ENCODE results near the gene EDEM2. TPM values are rescaled to one million over a fixed set of nuclear protein-coding genes. Genes with fewer than 3 reads are reported as not detected.

The EDEM2 gene
- polyA plus RNA-seq, 3 donors, result 39.5 to 86.1 (median 75.6) TPM

- peaks cover 51% of the 10 kb centered on the region for H3K4me1 Mint-ChIP-seq
- H3K4me3 Mint-ChIP-seq, result no peak overlapping the region
- peaks cover 0 to 22% of the 10 kb centered on the region in 2 donors for H3K36me3 Mint-ChIP-seq
- H3K36me3 ChIP-seq (replicated peaks in 1 of 2; ENCODE audit: control insufficient read depth in 1 of 2, insufficient read depth in 2 of 2, low read length in 2 of 2), result peaks cover 0 to 7% of the 10 kb centered on the region in 2 donors
- no peak overlapping the region for H3K9ac ChIP-seq (ENCODE audit: insufficient read depth, low read length, poor library complexity, severe bottlenecking)
- H3K27ac Mint-ChIP-seq, result peak overlapping the region in 2 of 7 donors; percentile 1 to 25
- no peak overlapping the region for H3K4me2 ChIP-seq (replicated peaks; ENCODE audit: extremely low read depth, low read length, poor library complexity, severe bottlenecking)
- peaks cover 32 to 47% of the 10 kb centered on the region in 2 donors for H3K4me1 ChIP-seq (ENCODE audit: control insufficient read depth in 1 of 2, insufficient read depth in 2 of 2, low read length in 2 of 2)
- H3K4me3 ChIP-seq (replicated peaks in 1 of 3; ENCODE audit: low read depth in 2 of 3, low read length in 3 of 3), result no peak overlapping the region
- H3K9me3 Mint-ChIP-seq, result no peaks in the 10 kb centered on the region
- intact Hi-C loops (cut with micrococcal nuclease), result no loop called here
- H3K27me3 Mint-ChIP-seq (ENCODE audit: low read depth in 3 of 3), result peaks cover 0 to 3% (median 1%) of the 10 kb centered on the region in 3 donors
- no peak overlapping the region for H2AFZ ChIP-seq (ENCODE audit: insufficient read depth, low read depth, low read length, poor library complexity, severe bottlenecking)
- H3K79me2 ChIP-seq (ENCODE audit: insufficient read depth, low read length), result peaks cover 97% of the 10 kb centered on the region
- no peaks in the 10 kb centered on the region for H3K9me3 ChIP-seq (replicated peaks in 1 of 2; ENCODE audit: control insufficient read depth in 1 of 2, insufficient read depth in 1 of 2, low read length in 2 of 2)
- WGBS (ENCODE audit: insufficient coverage), result 100% methylated on average over 4 of the region's 5 CpGs
- H4K20me1 ChIP-seq (ENCODE audit: insufficient read depth, low read length), result peaks cover 91% of the 10 kb centered on the region
- no peak for DNase-seq
- TF ChIP-seq CTCF (IDR thresholded peaks at IDR 0.05), result no peak
- H3K27me3 ChIP-seq (ENCODE audit: control insufficient read depth in 2 of 2, insufficient read depth in 2 of 2, low read length in 2 of 2), result no peaks in the 10 kb centered on the region
- H3K27ac ChIP-seq (ENCODE audit: low read depth in 1 of 2, low read length in 2 of 2), result peak overlapping the region in 1 of 2 donors; percentile 70
These were observed 59.8 kb downstream of the EDEM2 start for GRCh38 chr20:35087355-35087754.

GRCh38 chr20:35085477-35086225 is 61.5 kb downstream of the EDEM2 start:
- Mint-ChIP-seq H3K36me3 (peaks cover 0 to 17% of the 10 kb centered on the region in 2 donors), H3K27me3 (ENCODE audit: low read depth in 3 of 3) (peaks cover 0 to 3% (median 1%) of the 10 kb centered on the region in 3 donors), H3K27ac (no peak overlapping the region), H3K4me3 (no peak overlapping the region), H3K9me3 (no peaks in the 10 kb centered on the region), H3K4me1 (peaks cover 44% of the 10 kb centered on the region)
- TF ChIP-seq CTCF (IDR thresholded peaks at IDR 0.05), result no peak
- Histone ChIP-seq H2AFZ (ENCODE audit: insufficient read depth, low read depth, low read length, poor library complexity, severe bottlenecking) (no peak overlapping the region), H3K9ac (ENCODE audit: insufficient read depth, low read length, poor library complexity, severe bottlenecking) (no peak overlapping the region), H4K20me1 (ENCODE audit: insufficient read depth, low read length) (peaks cover 96% of the 10 kb centered on the region), H3K27me3 (ENCODE audit: control insufficient read depth in 2 of 2, insufficient read depth in 2 of 2, low read length in 2 of 2) (no peaks in the 10 kb centered on the region), H3K4me1 (ENCODE audit: control insufficient read depth in 1 of 2, insufficient read depth in 2 of 2, low read length in 2 of 2) (peaks cover 21 to 34% of the 10 kb centered on the region in 2 donors), H3K9me3 (replicated peaks in 1 of 2; ENCODE audit: control insufficient read depth in 1 of 2, insufficient read depth in 1 of 2, low read length in 2 of 2) (no peaks in the 10 kb centered on the region), H3K4me3 (replicated peaks in 1 of 3; ENCODE audit: low read depth in 2 of 3, low read length in 3 of 3) (no peak overlapping the region), H3K36me3 (replicated peaks in 1 of 2; ENCODE audit: control insufficient read depth in 1 of 2, insufficient read depth in 2 of 2, low read length in 2 of 2) (peaks cover 2 to 7% of the 10 kb centered on the region in 2 donors), H3K27ac (ENCODE audit: low read depth in 1 of 2, low read length in 2 of 2) (no peak overlapping the region), H3K4me2 (replicated peaks; ENCODE audit: extremely low read depth, low read length, poor library complexity, severe bottlenecking) (no peak overlapping the region), H3K79me2 (ENCODE audit: insufficient read depth, low read length) (peaks cover 97% of the 10 kb centered on the region)
- WGBS (ENCODE audit: insufficient coverage), result 73% methylated on average over 3 of the region's 11 CpGs
- intact Hi-C loops (cut with micrococcal nuclease), result no loop called here
- no peak for DNase-seq

Data from CD14-positive monocyte (primary cell).